Left ventricle myocardium inferior (tissue), 1 donor: ENCODE data around the gene MBTPS1. TPM values are rescaled to one million over a fixed set of nuclear protein-coding genes. Genes with fewer than 3 reads are reported as not detected.

ENCODE experiments used
- DNase-seq: peaks from one replicate; pipeline ENCODE4 v3.0.0-alpha.2; 2020
- H3K27ac ChIP-seq: fragments of 200-600 bp; replicated peaks from 2 replicates; pipeline ENCODE4 v1.8.0; 2021
- H3K27me3 ChIP-seq: fragments of 200-600 bp; 2 replicates; pipeline ENCODE4 v1.8.0; 2021; ENCODE audit warnings: low read depth
- H3K36me3 ChIP-seq: fragments of 200-600 bp; 2 replicates; pipeline ENCODE4 v1.8.0; 2021
- H3K4me1 ChIP-seq: fragments of 200-600 bp; 2 replicates; pipeline ENCODE4 v1.8.0; 2021
- H3K4me3 ChIP-seq: fragments of 200-600 bp; 2 replicates; pipeline ENCODE4 v1.8.0; 2021; ENCODE audit warnings: mild to moderate bottlenecking, moderate library complexity
- H3K9me3 ChIP-seq: fragments of 200-600 bp; replicated peaks from 2 replicates; pipeline ENCODE4 v1.8.0; 2021
- CTCF ChIP-seq: fragments of 200-600 bp; IDR thresholded peaks from 2 replicates; pipeline ENCODE4 v1.8.0; 2021; ENCODE audit warnings: antibody characterized with exemption, mild to moderate bottlenecking, borderline replicate concordance
- intact Hi-C: fragments of 100-400 bp; cut with micrococcal nuclease; formaldehyde crosslinking; loops from one replicate; pipeline ENCODE4 v1.11.0; 2022
- total RNA-seq: library from RNA; stranded (reverse); fragmentation: NEBNext Ultra II Directional; extraction: Animal tissue kit (Norgen Biotek cat#: 25700); gene quantifications from one replicate; pipeline ENCODE4 v1.2.1, GENCODE V29; 2021
- donor health status: DM: no; HTN: yes; CAD: no; lungs with severe emphysema.

MBTPS1 gene
- total RNA-seq, 1 donor from 2014 or later, result 72.5 TPM

- intact Hi-C loops, result no loop called here
- Histone ChIP-seq H3K27me3 (no peaks in the 10 kb centered on the region), H3K4me1 (peaks cover 61% of the 10 kb centered on the region), H3K27ac (peak overlapping the region; percentile 88), H3K9me3 (no peaks in the 10 kb centered on the region), H3K36me3 (peaks cover 78% of the 10 kb centered on the region), H3K4me3 (no peak overlapping the region)
- no peak for DNase-seq
- no peak for TF ChIP-seq CTCF
These were observed 60.7 kb downstream of the MBTPS1 start for GRCh38 chr16:84055801-84056634.

GRCh38 chr16:84055366-84055765 lies 61.4 kb downstream of the MBTPS1 start:
- DNase-seq, result peak; percentile 61
- Histone ChIP-seq H3K4me1 (peaks cover 61% of the 10 kb centered on the region), H3K36me3 (peaks cover 73% of the 10 kb centered on the region), H3K27ac (peak overlapping the region; percentile 88), H3K4me3 (no peak overlapping the region), H3K9me3 (no peaks in the 10 kb centered on the region), H3K27me3 (no peaks in the 10 kb centered on the region)
- TF ChIP-seq CTCF, result no peak
- intact Hi-C loops, result no loop called here

GRCh38 chr16:84054916-84055315 lies 61.8 kb downstream of the MBTPS1 start:
- intact Hi-C loops, result no loop called here
- Histone ChIP-seq H3K36me3 (peaks cover 73% of the 10 kb centered on the region), H3K27me3 (no peaks in the 10 kb centered on the region), H3K27ac (peak overlapping the region; percentile 88), H3K9me3 (no peaks in the 10 kb centered on the region), H3K4me1 (peaks cover 61% of the 10 kb centered on the region), H3K4me3 (no peak overlapping the region)
- DNase-seq, result no peak
- TF ChIP-seq CTCF, result no peak

- intact Hi-C loops, result no loop called here
These were observed 62.5 kb downstream of the MBTPS1 start for GRCh38 chr16:84054271-84054670.

GRCh38 chr16:84053237-84053636 lies 63.5 kb downstream of the MBTPS1 start:
- DNase-seq, result no peak
- H3K36me3 ChIP-seq, result peaks cover 70% of the 10 kb centered on the region

More at GRCh38 chr16:84054271-84054670, 62.5 kb downstream of the MBTPS1 start:
- no peak overlapping the region for H3K4me3 ChIP-seq
- DNase-seq, result no peak
- H3K4me1 ChIP-seq, result peaks cover 58% of the 10 kb centered on the region
- no peaks in the 10 kb centered on the region for H3K27me3 ChIP-seq
- no peak overlapping the region for H3K27ac ChIP-seq
- no peak for TF ChIP-seq CTCF
- peaks cover 71% of the 10 kb centered on the region for H3K36me3 ChIP-seq
- no peaks in the 10 kb centered on the region for H3K9me3 ChIP-seq

More at GRCh38 chr16:84053237-84053636, 63.5 kb downstream of the MBTPS1 start:
- intact Hi-C loops, result no loop called here
- no peak for TF ChIP-seq CTCF
- Histone ChIP-seq H3K27me3 (no peaks in the 10 kb centered on the region), H3K9me3 (no peaks in the 10 kb centered on the region), H3K27ac (no peak overlapping the region), H3K4me3 (no peak overlapping the region), H3K4me1 (peaks cover 47% of the 10 kb centered on the region)
